ENCODE results near the gene IGSF21.
A peak's percentile ranks its signal among the peaks of the same experiment; 100 is the strongest.

The IGSF21 gene

GRCh38 chr1:18183533-18183932 is 75.9 kb downstream of the IGSF21 start:
- no peak for DNase-seq

- no peak for DNase-seq
Observed at GRCh38 chr1:18187054-18187453, 79.5 kb downstream of the IGSF21 start.

- DNase-seq: no peak
Observed at GRCh38 chr1:18188820-18189517, 81.4 kb downstream of the IGSF21 start.

- DNase-seq: no peak
Observed at GRCh38 chr1:18190598-18190997, 83.0 kb downstream of the IGSF21 start.

GRCh38 chr1:18191037-18191436 is 83.4 kb downstream of the IGSF21 start:
- DNase-seq: no peak

GRCh38 chr1:18191481-18192155 is 84.0 kb downstream of the IGSF21 start:
- DNase-seq: no peak

GRCh38 chr1:18192182-18192581 is 84.6 kb downstream of the IGSF21 start:
- no peak for DNase-seq

- no peak for DNase-seq
Observed at GRCh38 chr1:18192974-18193373, 85.4 kb downstream of the IGSF21 start.

- no peak for DNase-seq
Observed at GRCh38 chr1:18197299-18197698, 89.7 kb downstream of the IGSF21 start.

GRCh38 chr1:18198260-18198659 is 90.7 kb downstream of the IGSF21 start:
- no peak for DNase-seq

- no peak for DNase-seq
Observed at GRCh38 chr1:18199462-18199861, 91.9 kb downstream of the IGSF21 start.

- DNase-seq: no peak
Observed at GRCh38 chr1:18200136-18200717, 92.6 kb downstream of the IGSF21 start.

- DNase-seq: no peak
Observed at GRCh38 chr1:18200918-18201317, 93.3 kb downstream of the IGSF21 start.

GRCh38 chr1:18201997-18202719 is 94.6 kb downstream of the IGSF21 start:
- no peak for DNase-seq

- DNase-seq: no peak
Observed at GRCh38 chr1:18203645-18204044, 96.0 kb downstream of the IGSF21 start.

- no peak for DNase-seq
Observed at GRCh38 chr1:18204575-18204974, 97.0 kb downstream of the IGSF21 start.

GRCh38 chr1:18205319-18205718 is 97.7 kb downstream of the IGSF21 start:
- no peak for DNase-seq

- no peak for DNase-seq
Observed at GRCh38 chr1:18211764-18212163, 104.2 kb downstream of the IGSF21 start.

- DNase-seq: peak; percentile 56
Observed at GRCh38 chr1:18217398-18218043, 109.9 kb downstream of the IGSF21 start.

GRCh38 chr1:18229625-18230024 is 122.0 kb downstream of the IGSF21 start:
- no peak for DNase-seq

GRCh38 chr1:18230321-18230720 is 122.7 kb downstream of the IGSF21 start:
- DNase-seq: no peak

- no peak for DNase-seq
Observed at GRCh38 chr1:18230840-18231239, 123.2 kb downstream of the IGSF21 start.

- peak; percentile 11 for DNase-seq
Observed at GRCh38 chr1:18232052-18232451, 124.5 kb downstream of the IGSF21 start.

All from hematopoietic multipotent progenitor cell treated with erythropoietin and hydrocortisone succinate and interleukin-3 and kit ligand, for 4 days (in vitro differentiated cells).